GM12875 (cell line): Measurements from ENCODE around the gene LRIT2.

Experiments
- H3K4me3 ChIP-seq: one replicate; pipeline ENCODE4 v1.5.1; 2011; ENCODE audit warnings: low read depth, low read length, control low read depth
- CTCF ChIP-seq: IDR thresholded peaks from 2 replicates; pipeline ENCODE4 v1.5.1; 2011; ENCODE audit warnings: low read depth, mild to moderate bottlenecking, control low read depth, inconsistent platforms, low read length, moderate library complexity, borderline replicate concordance; ENCODE audit not compliant: insufficient read depth

The LRIT2 gene

GRCh38 chr10:84194424-84195043 lies 30.8 kb downstream of the LRIT2 start, which contains the start of gene CDHR1:
TSS of gene CDHR1 (plus strand) at chr10:84194537. CDS start at chr10:84194761, 224 bp downstream.
- peak within 1 kb of the TSS; percentile 19 for H3K4me3 ChIP-seq
- TF ChIP-seq CTCF = no peak

GRCh38 chr10:84193846-84194423 lies 31.4 kb downstream of the LRIT2 start:
- H3K4me3 ChIP-seq = peak overlapping the region; percentile 19
- TF ChIP-seq CTCF = no peak

- TF ChIP-seq CTCF = no peak
- no peak overlapping the region for H3K4me3 ChIP-seq
Measured at GRCh38 chr10:84193327-84193726, 32.0 kb downstream of the LRIT2 start.

- TF ChIP-seq CTCF = no peak
- no peak overlapping the region for H3K4me3 ChIP-seq
Measured at GRCh38 chr10:84191106-84191505, 34.2 kb downstream of the LRIT2 start.

- no peak overlapping the region for H3K4me3 ChIP-seq
- no peak for TF ChIP-seq CTCF
Measured at GRCh38 chr10:84190621-84191020, 34.7 kb downstream of the LRIT2 start.

- no peak for TF ChIP-seq CTCF
- H3K4me3 ChIP-seq = no peak overlapping the region
Measured at GRCh38 chr10:84188815-84189214, 36.5 kb downstream of the LRIT2 start.

GRCh38 chr10:84185526-84186175 lies 39.7 kb downstream of the LRIT2 start:
- no peak overlapping the region for H3K4me3 ChIP-seq
- TF ChIP-seq CTCF = no peak
